HCT116 (cell line): ENCODE measurements around the gene PRSS53. TPM values are rescaled to one million over a fixed set of nuclear protein-coding genes. Genes with fewer than 3 reads are reported as not detected.

Source experiments
- ATAC-seq: fragments of 200-7000 bp; cut with Tn5 transposase; 2 replicates; pipeline ENCODE4 v1.9.1; 2020; ENCODE audit warnings: mild to moderate bottlenecking, moderate library complexity
- BruUV-seq: library from RNA; stranded (reverse); fragments of 400-500 nt; replicated peaks from 2 replicates; lab custom pipeline; 2021; lab: Mats Ljungman, UMichigan
- CTCF ChIA-PET: fragments of 300-600 bp; sonication (Branson Sonifier 250); formaldehyde crosslinking; loops from one replicate; lab custom pipeline; 2021; ENCODE audit warnings: antibody characterized with exemption; lab: Charles Lee
- POLR2A ChIA-PET: fragments of 300-600, 350-600 bp; sonication (Branson Sonifier 250); formaldehyde crosslinking; loops from one replicate; lab custom pipeline; 2021; ENCODE audit warnings: antibody characterized with exemption; lab: Charles Lee
- RAD21 ChIA-PET, 2 experiments: fragments of 300-600 bp; sonication (Branson Sonifier 250); formaldehyde crosslinking; loops; one replicate each; lab custom pipeline; 2023; ENCODE audit warnings: low total read pairs in 2 of 2; ENCODE audit not compliant: uncharacterized antibody in 2 of 2, unreplicated experiment in 2 of 2, low non-redundant PET in 1 of 2; lab: Charles Lee
- DNase-seq: peaks from one replicate; pipeline ENCODE4 v3.0.0-alpha.2; 2010; ENCODE audit warnings: low read depth, low spot score
- H2AFZ ChIP-seq: fragments of 200-600 bp; shearing (Covaris generic), sonication (generic); 2 replicates; pipeline ENCODE4 v1.6.1; 2017; ENCODE audit warnings: low read depth, mixed run types, mixed read lengths, antibody characterized with exemption, low read length; ENCODE audit not compliant: poor library complexity, severe bottlenecking
- H3K27ac ChIP-seq: 2 replicates; pipeline ENCODE4 v1.5.1; 2012; ENCODE audit warnings: low read depth, low read length
- H3K27me3 ChIP-seq: fragments of 200-600 bp; sonication (generic); 2 replicates; pipeline ENCODE4 v1.6.1; 2016; ENCODE audit warnings: mixed run types, low read length, mixed read lengths; ENCODE audit not compliant: insufficient read depth
- H3K36me3 ChIP-seq, 2 experiments: fragments of 200-500 bp in 1 of 2; fragments of 200-600 bp in 1 of 2; sonication (Bioruptor generic) in 1 of 2; sonication (generic) in 1 of 2; 2 replicates each; pipeline versions ENCODE4 v1.5.1 to v1.6.1; 2014 to 2016; ENCODE audit warnings: low read length in 2 of 2, inconsistent platforms in 1 of 2, mixed read lengths in 1 of 2, mixed run types in 1 of 2; ENCODE audit not compliant: insufficient read depth in 2 of 2, control insufficient read depth in 1 of 2
- H3K4me1 ChIP-seq, 2 experiments: fragments of 200-600 bp in 1 of 2; sonication (generic) in 1 of 2; 2 replicates each; pipeline versions ENCODE4 v1.5.1 to v1.6.1; 2012 to 2017; ENCODE audit warnings: low read length in 2 of 2, inconsistent platforms in 1 of 2, mild to moderate bottlenecking in 1 of 2, mixed read lengths in 1 of 2, mixed run types in 1 of 2, moderate library complexity in 1 of 2; ENCODE audit not compliant: insufficient read depth in 2 of 2, control insufficient read depth in 1 of 2
- H3K4me2 ChIP-seq: fragments of 200-600 bp; sonication (generic); 2 replicates; pipeline ENCODE4 v1.6.1; 2017; ENCODE audit warnings: mixed run types, low read length, mixed read lengths
- H3K4me3 ChIP-seq, 2 experiments: fragments of 200-600 bp in 1 of 2; sonication (generic) in 1 of 2; replicated peaks in 1 of 2; 2 replicates each; pipeline ENCODE4 v1.5.1; 2011 to 2016; ENCODE audit warnings: low read length in 2 of 2, control low read depth in 1 of 2, low read depth in 1 of 2, mild to moderate bottlenecking in 1 of 2, mixed read lengths in 1 of 2, mixed run types in 1 of 2
- H3K79me2 ChIP-seq: fragments of 200-600 bp; sonication (generic); 2 replicates; pipeline ENCODE4 v1.6.1; 2017; ENCODE audit warnings: mild to moderate bottlenecking, mixed run types, low read length, moderate library complexity, mixed read lengths; ENCODE audit not compliant: insufficient read depth
- H3K9ac ChIP-seq: fragments of 200-600 bp; sonication (generic); 2 replicates; pipeline ENCODE4 v1.6.1; 2016; ENCODE audit warnings: low read length, mixed read lengths
- H3K9me2 ChIP-seq: fragments of 200-600 bp; sonication (generic), shearing (Covaris generic); 2 replicates; pipeline ENCODE4 v1.6.1; 2017; ENCODE audit warnings: mixed run types, mild to moderate bottlenecking, moderate library complexity; ENCODE audit not compliant: insufficient read depth
- H3K9me3 ChIP-seq, 2 experiments: fragments of 200-500 bp in 1 of 2; fragments of 200-600 bp in 1 of 2; sonication (Bioruptor generic) in 1 of 2; sonication (generic) in 1 of 2; 2 replicates each; pipeline ENCODE4 v1.6.1; 2014 to 2017; ENCODE audit warnings: low read length in 2 of 2, mixed read lengths in 2 of 2, inconsistent platforms in 1 of 2, low read depth in 1 of 2, mild to moderate bottlenecking in 1 of 2, mixed run types in 1 of 2, moderate library complexity in 1 of 2; ENCODE audit not compliant: control insufficient read depth in 1 of 2, insufficient read depth in 1 of 2
- H4K20me1 ChIP-seq: fragments of 200-600 bp; sonication (generic), shearing (Covaris generic); 2 replicates; pipeline ENCODE4 v1.6.1; 2017; ENCODE audit warnings: mixed run types, mild to moderate bottlenecking, moderate library complexity; ENCODE audit not compliant: insufficient read depth
- CTCF ChIP-seq, 3 experiments: fragments of 200-600 bp in 1 of 3; sonication (generic) in 1 of 3; IDR thresholded peaks in 2 of 3; conservative IDR thresholded peaks in 1 of 3; 2 replicates each; pipeline ENCODE4 v1.5.1; 2012 to 2017; ENCODE audit warnings: low read depth in 2 of 3, low read length in 2 of 3, antibody characterized with exemption in 1 of 3, borderline replicate concordance in 1 of 3, control low read depth in 1 of 3, mild to moderate bottlenecking in 1 of 3, mixed read lengths in 1 of 3, mixed run types in 1 of 3, moderate library complexity in 1 of 3; ENCODE audit not compliant: insufficient read depth in 1 of 3
- POLR2AphosphoS5 ChIP-seq: IDR thresholded peaks from 2 replicates; pipeline ENCODE4 v1.6.1; 2011; ENCODE audit warnings: mild to moderate bottlenecking, low read depth, low read length, moderate library complexity
- SIN3A ChIP-seq: IDR thresholded peaks from 2 replicates; pipeline ENCODE4 v1.6.1; 2012; ENCODE audit warnings: low read depth
- SRF ChIP-seq: IDR thresholded peaks from 2 replicates; pipeline ENCODE4 v1.6.1; 2012; ENCODE audit warnings: low read depth
- ZNF274 ChIP-seq: fragments of 200-500 bp; sonication (Bioruptor generic); IDR thresholded peaks from 2 replicates; pipeline ENCODE4 v1.6.1; 2014; ENCODE audit warnings: mild to moderate bottlenecking, low read depth, low read length, inconsistent platforms
- intact Hi-C: fragments of 100-400 bp; cut with micrococcal nuclease; formaldehyde crosslinking; loops from 2 replicates; pipeline ENCODE4 v1.10.0; 2022
- total RNA-seq: library from RNA; stranded (reverse); gene quantifications from one replicate; pipeline ENCODE4 v1.2.1, GENCODE V29; 2021; ENCODE audit not compliant: unreplicated experiment

Gene PRSS53
- total RNA-seq, 1 experiment from 2014 or later: 11.6 TPM

- Histone ChIP-seq H4K20me1 (peaks cover 4% of the 10 kb centered on the region; the same call in 1 of the 2 replicates), H3K79me2 (peaks cover 36% of the 10 kb centered on the region), H3K4me2 (no peak overlapping the region), H3K36me3 (peaks cover 14 to 39% of the 10 kb centered on the region in 2 experiments), H3K27ac (no peak overlapping the region), H3K9ac (no peak overlapping the region), H3K9me2 (no peaks in the 10 kb centered on the region), H2AFZ (no peak overlapping the region), H3K27me3 (no peaks in the 10 kb centered on the region), H3K9me3 (no peaks in the 10 kb centered on the region), H3K4me1 (peaks cover 4 to 36% of the 10 kb centered on the region in 2 experiments; a peak in 3 of 4 replicates), H3K4me3 (no peak overlapping the region)
- DNase-seq (no peak), ATAC-seq (no peak)
- BruUV-seq: no TSS peak
- intact Hi-C loops: no loop called here
- CTCF ChIA-PET: interaction anchor here (0.8 kb wide), 1 partner anchor 29 kb away, joined by 5 read pairs; no protein-coding TSS in a partner anchor
- RAD21 ChIA-PET: interaction anchor here in 1 of 2 experiments (0.6 kb wide), 1 partner anchor 29 kb away, joined by 3 read pairs; no protein-coding TSS in a partner anchor
- TF ChIP-seq SIN3A: no peak
- TF ChIP-seq POLR2AphosphoS5: peak; percentile 32
- no peak for TF ChIP-seq SRF
- TF ChIP-seq CTCF (IDR thresholded peaks at IDR 0.05 in 2 of 3, conservative IDR thresholded peaks at IDR 0.05 in 1 of 3; ENCODE audit: borderline replicate concordance in 1 of 3, insufficient read depth in 1 of 3, low read depth in 2 of 3, low read length in 2 of 3): no peak
- no peak for TF ChIP-seq ZNF274
- POLR2A ChIA-PET: interaction anchor here (0.9 to 1.3 kb wide), 2 partner anchors 22 to 41 kb away, joined by 3 to 4 read pairs; partner anchors contain the start of gene PRSS8
Measured at GRCh38 chr16:31113121-31114120, 24.7 kb upstream of the PRSS53 start.
